GOT3 (cell line): Measurements from ENCODE around the gene CCDC174.
A peak's percentile ranks its signal among the peaks of the same experiment; 100 is the strongest.
"Not testable (repeated sequence)": the region's sequence is repeated elsewhere in the genome, so short reads cannot be mapped to it uniquely, and the experiment has no call there.

Source experiments
- DNase-seq: peaks from one replicate; lab custom pipeline; 2025; ENCODE audit warnings: mixed read lengths; lab: John Stamatoyannopoulos, UW

The CCDC174 gene

GRCh38 chr3:14651440-14652251 is at the start of gene CCDC174:
Gene CCDC174 (plus strand): TSS chr3:14651762. CDS start chr3:14651837, 75 bp downstream.
- DNase-seq: peak; percentile 84

GRCh38 chr3:14602006-14602803 is 49.4 kb upstream of the CCDC174 start:
- DNase-seq: no peak

GRCh38 chr3:14602804-14603644 is 48.5 kb upstream of the CCDC174 start:
- DNase-seq: no peak

- DNase-seq: no peak
Observed at GRCh38 chr3:14605067-14605466, 46.5 kb upstream of the CCDC174 start.

- DNase-seq: no peak
Observed at GRCh38 chr3:14605744-14606143, 45.8 kb upstream of the CCDC174 start.

GRCh38 chr3:14606669-14607339 is 44.8 kb upstream of the CCDC174 start:
- DNase-seq: no peak

- DNase-seq: no peak
Observed at GRCh38 chr3:14608298-14608697, 43.3 kb upstream of the CCDC174 start.

GRCh38 chr3:14609058-14609457 is 42.5 kb upstream of the CCDC174 start:
- not testable (repeated sequence) for DNase-seq

- DNase-seq: no peak
Observed at GRCh38 chr3:14609506-14609905, 42.1 kb upstream of the CCDC174 start.

GRCh38 chr3:14609941-14610340 is 41.6 kb upstream of the CCDC174 start:
- no peak for DNase-seq

GRCh38 chr3:14614189-14614588 is 37.4 kb upstream of the CCDC174 start:
- DNase-seq: no peak

- no peak for DNase-seq
Observed at GRCh38 chr3:14614862-14615261, 36.7 kb upstream of the CCDC174 start.

GRCh38 chr3:14616606-14617507 is 34.7 kb upstream of the CCDC174 start:
- DNase-seq: no peak

- no peak for DNase-seq
Observed at GRCh38 chr3:14617508-14618023, 34.0 kb upstream of the CCDC174 start.

- no peak for DNase-seq
Observed at GRCh38 chr3:14619605-14620004, 32.0 kb upstream of the CCDC174 start.

GRCh38 chr3:14620512-14620911 is 31.1 kb upstream of the CCDC174 start:
- no peak for DNase-seq

GRCh38 chr3:14621093-14621492 is 30.5 kb upstream of the CCDC174 start:
- no peak for DNase-seq

GRCh38 chr3:14622368-14622767 is 29.2 kb upstream of the CCDC174 start:
- no peak for DNase-seq

- no peak for DNase-seq
Observed at GRCh38 chr3:14623569-14624051, 28.0 kb upstream of the CCDC174 start.

- DNase-seq: no peak
Observed at GRCh38 chr3:14624498-14624897, 27.1 kb upstream of the CCDC174 start.
